Vein endothelial cell (primary cell): Measurements from ENCODE around the gene OOEP. TPM values are rescaled to one million over a fixed set of nuclear protein-coding genes. Genes with fewer than 3 reads are reported as not detected.
A peak's percentile ranks its signal among the peaks of the same experiment; 100 is the strongest.

Experiments used
- small RNA-seq: library from RNA; depleted of rRNA; stranded (forward); fragments of <200 nt; gene quantifications from one replicate; pipeline ENCODE3, GENCODE V24; 2012
- total RNA-seq: library from RNA; depleted of rRNA; stranded (reverse); fragments of >200 nt; gene quantifications from 2 replicates; pipeline ENCODE4 v1.2.3, GENCODE V29; 2012

OOEP gene
- not detected in 2 replicates for total RNA-seq

DNA sequence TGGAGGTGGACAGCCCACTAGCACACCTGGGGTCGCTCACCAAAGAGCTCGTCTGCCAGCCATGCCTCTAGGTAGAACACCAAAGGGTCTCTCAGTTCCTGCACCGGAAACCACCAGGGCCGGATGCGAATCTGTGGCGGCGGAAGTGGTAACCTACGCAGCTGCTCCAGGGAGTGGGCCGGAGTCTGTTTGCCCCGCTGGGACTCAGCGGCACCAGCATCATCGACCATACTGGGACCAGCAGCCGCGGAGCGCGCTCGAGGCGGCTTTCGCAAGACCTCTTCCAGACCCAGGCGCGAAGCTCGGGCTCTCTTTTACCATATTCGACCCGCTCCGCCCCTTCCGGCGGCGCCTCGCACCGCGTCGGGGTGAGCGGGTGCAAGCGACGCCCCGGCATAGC is at the start of gene OOEP:
OOEP (minus strand) TSS at position 335 of the 400 bp plus-strand sequence; CDS start at position 230, 105 bp downstream.

DNA sequence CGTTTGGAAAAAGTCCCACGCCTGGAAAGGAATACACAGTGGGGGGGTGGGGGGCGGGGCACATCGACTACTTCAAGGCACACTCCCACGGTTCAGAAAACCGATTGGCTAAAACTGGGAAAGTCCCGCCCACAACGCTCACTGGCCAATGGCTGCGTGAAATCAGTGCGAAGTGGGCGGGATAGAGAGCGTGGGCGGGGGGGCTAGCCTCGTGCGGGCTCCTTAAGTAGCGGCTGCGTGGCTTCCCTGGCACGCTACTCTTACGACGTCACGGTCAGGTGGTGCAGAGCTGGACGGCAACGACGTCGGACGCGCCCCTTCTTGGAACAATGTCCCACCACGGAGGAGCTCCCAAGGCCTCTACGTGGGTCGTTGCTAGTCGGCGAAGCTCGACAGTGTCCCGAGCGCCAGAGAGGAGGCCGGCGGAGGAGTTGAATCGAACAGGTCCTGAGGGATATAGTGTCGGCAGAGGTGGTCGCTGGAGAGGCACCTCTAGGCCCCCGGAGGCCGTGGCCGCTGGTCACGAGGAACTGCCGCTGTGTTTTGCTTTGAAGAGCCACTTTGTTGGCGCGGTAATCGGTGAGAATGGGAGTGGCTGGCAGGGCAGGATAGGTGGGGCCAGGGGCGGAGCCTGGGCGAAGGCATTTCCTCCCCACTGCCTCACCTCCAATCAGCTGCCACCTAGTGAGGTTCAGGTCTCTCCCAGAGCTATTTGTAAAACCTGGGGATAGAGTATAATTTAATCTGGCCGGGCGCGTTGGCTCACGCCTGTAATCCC is 25.1 kb upstream of the OOEP start, which contains the start of gene DDX43:
DDX43 (plus strand) TSS at position 252 of the 778 bp plus-strand sequence; CDS start at position 330, 78 bp downstream.

DNA sequence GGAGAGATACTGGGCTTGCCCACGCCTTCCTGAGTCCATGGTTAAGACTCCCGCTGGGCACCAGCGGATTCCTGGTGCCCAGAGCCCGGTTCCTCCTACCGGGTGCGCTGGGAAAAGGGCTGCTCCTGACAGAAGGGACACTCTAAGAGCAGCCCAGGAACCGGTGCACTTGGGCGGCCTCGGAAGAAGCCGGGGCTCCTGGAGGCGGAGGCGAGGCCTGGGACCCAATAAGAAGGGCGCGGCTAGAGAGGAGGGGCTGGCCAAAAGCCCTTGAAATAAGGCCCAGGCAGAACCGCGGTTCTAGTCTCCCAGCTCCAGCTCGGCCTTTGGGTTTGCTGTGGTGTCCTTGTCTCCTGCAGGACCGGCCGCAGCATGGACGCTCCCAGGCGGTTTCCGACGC is 7.3 kb downstream of the OOEP start, which contains the start of gene KHDC3L:
KHDC3L (plus strand) TSS at position 301 of the 400 bp plus-strand sequence; CDS start at position 373, 72 bp downstream.

DNA sequence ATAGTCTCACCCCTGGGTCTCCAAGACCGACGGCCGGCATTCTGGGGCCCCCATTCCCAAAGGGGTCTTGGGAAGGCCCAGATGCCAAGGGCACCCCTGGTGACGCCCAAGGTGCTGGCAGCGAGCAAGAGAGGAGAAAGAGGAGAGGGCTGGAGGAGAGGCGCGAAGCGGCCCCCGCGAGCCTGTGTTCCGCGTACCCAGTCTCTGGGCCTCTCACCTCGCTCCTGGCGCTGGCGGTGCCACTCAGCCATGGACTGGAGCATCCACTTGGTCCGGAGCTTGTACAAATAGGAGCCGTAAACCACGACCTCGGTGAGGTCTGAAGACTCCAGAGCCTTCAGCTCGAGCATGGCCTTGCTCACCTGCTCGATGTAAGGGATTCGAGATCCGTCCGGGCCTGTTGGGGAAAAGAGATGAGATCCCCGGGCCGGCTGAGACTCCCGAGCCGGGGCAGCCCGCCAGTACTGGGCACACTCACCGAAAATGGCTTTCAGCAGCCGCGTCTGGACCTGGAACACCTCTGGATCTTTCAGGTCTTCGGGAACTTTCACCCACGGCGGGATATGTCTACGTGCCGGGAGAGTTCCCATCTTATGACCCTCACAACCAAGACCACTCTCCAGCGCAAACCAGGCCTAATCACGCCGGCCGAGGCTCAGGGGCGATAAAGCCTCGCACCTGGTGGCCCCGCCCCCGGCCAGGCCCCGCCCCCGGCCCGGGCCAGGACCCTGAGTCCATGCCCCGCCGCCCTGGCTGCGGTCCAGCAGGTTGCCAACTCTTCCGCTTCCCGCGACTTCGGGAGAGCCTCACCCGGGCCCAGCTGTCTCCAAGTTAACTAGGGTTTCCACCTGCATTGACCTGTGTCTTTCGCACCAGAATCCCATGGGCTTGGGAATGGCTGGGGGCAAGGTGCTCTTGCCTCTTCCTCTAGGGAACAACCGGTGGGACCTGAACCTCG is 15.8 kb downstream of the OOEP start, which contains the start of gene DPPA5:
DPPA5 (minus strand) TSS at position 641 of the 958 bp plus-strand sequence; CDS start at position 590, 51 bp downstream.

Small RNA genes lying within 50 kb of the gene (small RNA-seq; reads per million reads assigned to genes)
- 0.72 reads per million, percentile 46 among the genes with 10 or more reads in this experiment for gene RPL39P3

Other genes starting within 250 kb of the OOEP start
- gene KHDC1L, start 144.4 kb downstream of the OOEP start, total RNA-seq = not detected in 2 replicates
- 0.33 and 0.86 TPM in 2 replicates for gene KHDC1, start 106.7 kb downstream of the OOEP start, total RNA-seq
- not detected in 2 replicates for gene DPPA5, start 15.6 kb downstream of the OOEP start, total RNA-seq
- not detected in 2 replicates for gene KHDC3L, start 7.2 kb downstream of the OOEP start, total RNA-seq
- gene DDX43, start 24.9 kb upstream of the OOEP start, total RNA-seq = 2.0 and 2.9 TPM in 2 replicates
- 3.3 and 6.3 TPM in 2 replicates for gene CGAS, start 82.4 kb upstream of the OOEP start, total RNA-seq
- 26.5 and 35.2 TPM in 2 replicates for gene MTO1, start 91.8 kb upstream of the OOEP start, total RNA-seq
- gene EEF1A1, start 151.1 kb upstream of the OOEP start, total RNA-seq = 18,054 and 18,332 TPM in 2 replicates